Measurements from ENCODE around the gene FAM20C.
"Not testable (repeated sequence)": the region's sequence is repeated elsewhere in the genome, so short reads cannot be mapped to it uniquely, and the experiment has no call there.

Gene FAM20C

GRCh38 chr7:240146-240676 is 47.8 kb downstream of the FAM20C start:
- H3K4me3 ChIP-seq (ENCODE audit: low read depth, low read length) = no peak overlapping the region
- in situ Hi-C loops (cut with HindIII; ENCODE audit: low sequenced_read_pairs) = no loop called here
- DNase-seq (ENCODE audit: low read depth, low spot score) = no peak
- TF ChIP-seq CTCF (IDR thresholded peaks at IDR 0.05; ENCODE audit: low read depth, low read length) = no peak

- no peak for TF ChIP-seq CTCF (IDR thresholded peaks at IDR 0.05; ENCODE audit: low read depth, low read length)
- in situ Hi-C loops (cut with HindIII; ENCODE audit: low sequenced_read_pairs) = no loop called here
- no peak for DNase-seq (ENCODE audit: low read depth, low spot score)
- no peak overlapping the region for H3K4me3 ChIP-seq (ENCODE audit: low read depth, low read length)
Measured at GRCh38 chr7:240887-241421, 48.6 kb downstream of the FAM20C start.

- no peak overlapping the region for H3K4me3 ChIP-seq (ENCODE audit: low read depth, low read length)
- DNase-seq (ENCODE audit: low read depth, low spot score) = no peak
- TF ChIP-seq CTCF (IDR thresholded peaks at IDR 0.05; ENCODE audit: low read depth, low read length) = no peak
- in situ Hi-C loops (cut with HindIII; ENCODE audit: low sequenced_read_pairs) = no loop called here
Measured at GRCh38 chr7:241513-241912, 49.1 kb downstream of the FAM20C start.

- DNase-seq (ENCODE audit: low read depth, low spot score); in situ Hi-C loops (cut with HindIII; ENCODE audit: low sequenced_read_pairs); H3K4me3 ChIP-seq (ENCODE audit: low read depth, low read length): not testable (repeated sequence)
Measured at GRCh38 chr7:242826-243579, 50.6 kb downstream of the FAM20C start.

GRCh38 chr7:243580-243978 is 51.2 kb downstream of the FAM20C start:
- in situ Hi-C loops (cut with HindIII; ENCODE audit: low sequenced_read_pairs); DNase-seq (ENCODE audit: low read depth, low spot score); H3K4me3 ChIP-seq (ENCODE audit: low read depth, low read length): not testable (repeated sequence)

GRCh38 chr7:244974-245373 is 52.6 kb downstream of the FAM20C start:
- no peak for DNase-seq (ENCODE audit: low read depth, low spot score)
- H3K4me3 ChIP-seq (ENCODE audit: low read depth, low read length) = no peak overlapping the region
- TF ChIP-seq CTCF (IDR thresholded peaks at IDR 0.05; ENCODE audit: low read depth, low read length) = no peak
- in situ Hi-C loops (cut with HindIII; ENCODE audit: low sequenced_read_pairs) = no loop called here

- no peak for TF ChIP-seq CTCF (IDR thresholded peaks at IDR 0.05; ENCODE audit: low read depth, low read length)
- DNase-seq (ENCODE audit: low read depth, low spot score) = no peak
- in situ Hi-C loops (cut with HindIII; ENCODE audit: low sequenced_read_pairs) = no loop called here
Measured at GRCh38 chr7:245574-246295, 53.4 kb downstream of the FAM20C start.

More at GRCh38 chr7:245574-246295, 53.4 kb downstream of the FAM20C start:
- H3K4me3 ChIP-seq (ENCODE audit: low read depth, low read length) = no peak overlapping the region
